ENCODE measurements around the gene OSBPL6.

DNA sequence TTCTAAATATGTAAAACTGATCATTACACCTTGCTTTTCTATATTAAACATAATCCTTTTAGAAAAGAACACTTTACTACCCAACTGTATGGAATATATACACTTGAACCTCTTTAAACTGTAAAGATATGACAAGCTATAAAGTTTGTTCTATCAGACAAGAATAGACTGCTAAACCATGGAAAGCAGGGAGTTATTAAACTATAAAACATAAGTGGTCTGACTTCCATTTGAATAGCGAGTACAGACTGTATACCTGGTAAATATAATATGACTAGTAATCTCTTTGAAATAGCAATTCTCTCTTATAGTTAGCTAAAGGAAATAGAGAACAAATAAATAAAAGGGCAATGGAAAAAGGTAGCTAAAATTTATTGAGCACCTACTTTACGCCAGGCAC, 131.0 kb downstream of the OSBPL6 start:
- TF ChIP-seq, protein P1, sequence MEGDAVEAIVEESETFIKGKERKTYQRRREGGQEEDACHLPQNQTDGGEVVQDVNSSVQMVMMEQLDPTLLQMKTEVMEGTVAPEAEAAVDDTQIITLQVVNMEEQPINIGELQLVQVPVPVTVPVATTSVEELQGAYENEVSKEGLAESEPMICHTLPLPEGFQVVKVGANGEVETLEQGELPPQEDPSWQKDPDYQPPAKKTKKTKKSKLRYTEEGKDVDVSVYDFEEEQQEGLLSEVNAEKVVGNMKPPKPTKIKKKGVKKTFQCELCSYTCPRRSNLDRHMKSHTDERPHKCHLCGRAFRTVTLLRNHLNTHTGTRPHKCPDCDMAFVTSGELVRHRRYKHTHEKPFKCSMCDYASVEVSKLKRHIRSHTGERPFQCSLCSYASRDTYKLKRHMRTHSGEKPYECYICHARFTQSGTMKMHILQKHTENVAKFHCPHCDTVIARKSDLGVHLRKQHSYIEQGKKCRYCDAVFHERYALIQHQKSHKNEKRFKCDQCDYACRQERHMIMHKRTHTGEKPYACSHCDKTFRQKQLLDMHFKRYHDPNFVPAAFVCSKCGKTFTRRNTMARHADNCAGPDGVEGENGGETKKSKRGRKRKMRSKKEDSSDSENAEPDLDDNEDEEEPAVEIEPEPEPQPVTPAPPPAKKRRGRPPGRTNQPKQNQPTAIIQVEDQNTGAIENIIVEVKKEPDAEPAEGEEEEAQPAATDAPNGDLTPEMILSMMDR (IDR thresholded peaks at IDR 0.05), result no peak
- TF ChIP-seq POLR2A (IDR thresholded peaks at IDR 0.05), result no peak

Data from heart left ventricle (tissue), 13 donors.